K562 (cell line): Measurements from ENCODE around the gene ZPR1. TPM values are rescaled to one million over a fixed set of nuclear protein-coding genes. Genes with fewer than 3 reads are reported as not detected.

Experiments used
- HDGF ChIP-seq: fragments of 450-650 bp; IDR thresholded peaks from 2 replicates; pipeline ENCODE4 v1.6.1; 2016
- HOXB6 ChIP-seq: fragments of 250-450 bp; sonication (Bioruptor Pico); IDR thresholded peaks from 2 replicates; pipeline ENCODE4 v1.5.1; 2022; ENCODE audit warnings: mild to moderate bottlenecking, borderline replicate concordance
- KLF1 ChIP-seq: fragments of 450-650 bp; IDR thresholded peaks from 2 replicates; pipeline ENCODE4 v1.6.1; 2016; ENCODE audit warnings: missing genetic modification characterization, missing compliant biosample characterization
- polyA plus RNA-seq, 8 experiments: library from polyadenylated mRNA; depleted of rRNA in 4 of 8; stranded (reverse) in 5 of 8; unstranded in 3 of 8; fragments of >200 nt; fragmentation: Nextera tagmentation in 2 of 8; fragmentation: Illumina TruSeq in 1 of 8; extraction: Ambion mirVana in 2 of 8; extraction: Trizol in 1 of 8; gene quantifications; 2 replicates each; pipeline versions ENCODE4 v1.2.1 to v1.2.3, GENCODE V29; 2011 to 2014; ENCODE audit warnings: inconsistent platforms in 1 of 8, missing spikeins in 1 of 8
- total RNA-seq, 7 experiments: library from RNA; depleted of rRNA in 6 of 7; stranded (reverse); fragments of >200 nt in 6 of 7; fragmentation: Illumina TruSeq in 2 of 7; extraction: Trizol in 2 of 7; gene quantifications; 2 replicates each; pipeline versions ENCODE4 v1.2.1 to v1.2.3, GENCODE V29; 2011 to 2021; ENCODE audit warnings: low replicate concordance in 1 of 7
- TF ChIP-seq, protein P1 (sequence below), 2 experiments: IDR thresholded peaks in 1 of 2; conservative IDR thresholded peaks in 1 of 2; 2 replicates each; pipeline ENCODE4 v1.6.1; 2016; ENCODE audit warnings: low read depth in 2 of 2, mild to moderate bottlenecking in 1 of 2, missing compliant biosample characterization in 1 of 2, missing genetic modification characterization in 1 of 2, moderate library complexity in 1 of 2
- TF ChIP-seq, protein P2 (sequence below): sonication (generic); formaldehyde crosslinking; IDR thresholded peaks from 2 replicates; pipeline ENCODE4 v1.8.1; 2023; ENCODE audit warnings: missing genetic modification reagents, mild to moderate bottlenecking, borderline replicate concordance
- TF ChIP-seq, protein P3 (sequence below), 2 experiments: fragments of 200-800 bp in 1 of 2; sonication (Bioruptor generic) in 1 of 2; sonication (generic) in 1 of 2; formaldehyde crosslinking in 1 of 2; IDR thresholded peaks in 1 of 2; conservative IDR thresholded peaks in 1 of 2; 2 replicates each; pipeline versions ENCODE4 v1.5.0 to v1.6.1; 2016 to 2020; ENCODE audit warnings: missing compliant biosample characterization in 1 of 2, missing genetic modification characterization in 1 of 2, missing genetic modification reagents in 1 of 2

The ZPR1 gene
- total and polyA plus RNA-seq, 9 of the 15 experiments (the other 6 are each of a cell fraction or from before 2014, with no cell fraction given), result 13.0 to 120 (median 83.8) TPM

DNA sequence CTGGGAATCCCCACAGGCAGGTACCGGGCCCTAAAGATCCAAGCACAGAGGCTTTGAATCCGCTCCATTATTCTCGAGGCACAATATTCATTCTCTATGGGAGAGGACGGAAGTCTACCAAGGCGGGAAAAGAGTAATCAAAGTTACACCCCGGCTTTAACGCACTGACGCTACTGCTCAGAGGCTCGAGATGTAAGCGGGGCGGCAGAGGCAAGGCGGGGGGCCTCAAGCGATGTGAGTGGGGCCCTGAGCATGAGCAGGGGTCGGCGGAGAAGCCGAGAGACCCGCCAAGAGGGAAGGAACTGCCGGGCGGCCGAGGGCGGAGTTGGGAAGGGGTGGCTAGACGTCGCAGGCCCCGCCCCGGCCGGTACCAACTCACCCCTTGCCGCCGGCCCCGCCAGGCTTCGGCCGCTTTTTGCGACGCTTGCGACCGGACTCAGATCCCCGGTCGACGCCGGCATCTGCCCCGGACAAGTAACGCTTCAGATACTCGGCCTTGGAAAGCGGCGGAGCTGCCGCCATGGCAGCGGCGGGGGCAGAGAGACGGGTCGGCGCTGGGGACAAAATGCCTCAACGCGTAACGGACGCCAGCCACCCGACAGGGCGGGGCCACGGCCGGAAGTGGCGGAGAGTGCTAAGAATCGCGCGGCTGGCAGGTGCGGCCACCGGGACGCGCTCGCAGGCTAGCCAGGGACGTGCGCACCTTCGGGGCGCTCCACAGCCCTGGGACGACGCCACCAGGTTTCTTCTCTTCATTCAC, 15.2 kb downstream of the ZPR1 start, which contains the start of gene BUD13 (continued):
- TF ChIP-seq, protein P1, sequence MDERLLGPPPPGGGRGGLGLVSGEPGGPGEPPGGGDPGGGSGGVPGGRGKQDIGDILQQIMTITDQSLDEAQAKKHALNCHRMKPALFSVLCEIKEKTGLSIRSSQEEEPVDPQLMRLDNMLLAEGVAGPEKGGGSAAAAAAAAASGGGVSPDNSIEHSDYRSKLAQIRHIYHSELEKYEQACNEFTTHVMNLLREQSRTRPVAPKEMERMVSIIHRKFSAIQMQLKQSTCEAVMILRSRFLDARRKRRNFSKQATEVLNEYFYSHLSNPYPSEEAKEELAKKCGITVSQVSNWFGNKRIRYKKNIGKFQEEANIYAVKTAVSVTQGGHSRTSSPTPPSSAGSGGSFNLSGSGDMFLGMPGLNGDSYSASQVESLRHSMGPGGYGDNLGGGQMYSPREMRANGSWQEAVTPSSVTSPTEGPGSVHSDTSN (CRISPR knock-in tag; IDR thresholded peaks at IDR 0.05; ENCODE audit: low read depth), result no peak
- TF ChIP-seq, protein P1 (tag; conservative IDR thresholded peaks at IDR 0.05; ENCODE audit: low read depth), result no peak
- TF ChIP-seq KLF1, result no peak; the same call in 1 of the 2 replicates
- TF ChIP-seq, protein P2, sequence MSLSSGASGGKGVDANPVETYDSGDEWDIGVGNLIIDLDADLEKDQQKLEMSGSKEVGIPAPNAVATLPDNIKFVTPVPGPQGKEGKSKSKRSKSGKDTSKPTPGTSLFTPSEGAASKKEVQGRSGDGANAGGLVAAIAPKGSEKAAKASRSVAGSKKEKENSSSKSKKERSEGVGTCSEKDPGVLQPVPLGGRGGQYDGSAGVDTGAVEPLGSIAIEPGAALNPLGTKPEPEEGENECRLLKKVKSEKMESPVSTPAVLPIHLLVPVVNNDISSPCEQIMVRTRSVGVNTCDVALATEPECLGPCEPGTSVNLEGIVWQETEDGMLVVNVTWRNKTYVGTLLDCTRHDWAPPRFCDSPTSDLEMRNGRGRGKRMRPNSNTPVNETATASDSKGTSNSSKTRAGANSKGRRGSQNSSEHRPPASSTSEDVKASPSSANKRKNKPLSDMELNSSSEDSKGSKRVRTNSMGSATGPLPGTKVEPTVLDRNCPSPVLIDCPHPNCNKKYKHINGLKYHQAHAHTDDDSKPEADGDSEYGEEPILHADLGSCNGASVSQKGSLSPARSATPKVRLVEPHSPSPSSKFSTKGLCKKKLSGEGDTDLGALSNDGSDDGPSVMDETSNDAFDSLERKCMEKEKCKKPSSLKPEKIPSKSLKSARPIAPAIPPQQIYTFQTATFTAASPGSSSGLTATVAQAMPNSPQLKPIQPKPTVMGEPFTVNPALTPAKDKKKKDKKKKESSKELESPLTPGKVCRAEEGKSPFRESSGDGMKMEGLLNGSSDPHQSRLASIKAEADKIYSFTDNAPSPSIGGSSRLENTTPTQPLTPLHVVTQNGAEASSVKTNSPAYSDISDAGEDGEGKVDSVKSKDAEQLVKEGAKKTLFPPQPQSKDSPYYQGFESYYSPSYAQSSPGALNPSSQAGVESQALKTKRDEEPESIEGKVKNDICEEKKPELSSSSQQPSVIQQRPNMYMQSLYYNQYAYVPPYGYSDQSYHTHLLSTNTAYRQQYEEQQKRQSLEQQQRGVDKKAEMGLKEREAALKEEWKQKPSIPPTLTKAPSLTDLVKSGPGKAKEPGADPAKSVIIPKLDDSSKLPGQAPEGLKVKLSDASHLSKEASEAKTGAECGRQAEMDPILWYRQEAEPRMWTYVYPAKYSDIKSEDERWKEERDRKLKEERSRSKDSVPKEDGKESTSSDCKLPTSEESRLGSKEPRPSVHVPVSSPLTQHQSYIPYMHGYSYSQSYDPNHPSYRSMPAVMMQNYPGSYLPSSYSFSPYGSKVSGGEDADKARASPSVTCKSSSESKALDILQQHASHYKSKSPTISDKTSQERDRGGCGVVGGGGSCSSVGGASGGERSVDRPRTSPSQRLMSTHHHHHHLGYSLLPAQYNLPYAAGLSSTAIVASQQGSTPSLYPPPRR (CRISPR knock-in tag), result no peak
- TF ChIP-seq HDGF, result no peak
- TF ChIP-seq, protein P3, sequence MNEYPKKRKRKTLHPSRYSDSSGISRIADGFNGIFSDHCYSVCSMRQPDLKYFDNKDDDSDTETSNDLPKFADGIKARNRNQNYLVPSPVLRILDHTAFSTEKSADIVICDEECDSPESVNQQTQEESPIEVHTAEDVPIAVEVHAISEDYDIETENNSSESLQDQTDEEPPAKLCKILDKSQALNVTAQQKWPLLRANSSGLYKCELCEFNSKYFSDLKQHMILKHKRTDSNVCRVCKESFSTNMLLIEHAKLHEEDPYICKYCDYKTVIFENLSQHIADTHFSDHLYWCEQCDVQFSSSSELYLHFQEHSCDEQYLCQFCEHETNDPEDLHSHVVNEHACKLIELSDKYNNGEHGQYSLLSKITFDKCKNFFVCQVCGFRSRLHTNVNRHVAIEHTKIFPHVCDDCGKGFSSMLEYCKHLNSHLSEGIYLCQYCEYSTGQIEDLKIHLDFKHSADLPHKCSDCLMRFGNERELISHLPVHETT (CRISPR knock-in tag; conservative IDR thresholded peaks at IDR 0.05 in 1 of 2, IDR thresholded peaks at IDR 0.05 in 1 of 2), result no peak
- no peak for TF ChIP-seq HOXB6 (CRISPR knock-in tag)
